Left renal pelvis (tissue), 4 donors: Measurements from ENCODE around the gene GOLPH3. TPM values are rescaled to one million over a fixed set of nuclear protein-coding genes. Genes with fewer than 3 reads are reported as not detected.
"Not testable (repeated sequence)": the region's sequence is repeated elsewhere in the genome, so short reads cannot be mapped to it uniquely, and the experiment has no call there.

ENCODE experiments used
- DNase-seq, 4 donors: peaks; one replicate each; pipeline ENCODE4 v3.0.0-alpha.2; 2013; ENCODE audit warnings: low read depth in 4 of 4, low spot score in 3 of 4
- polyA plus RNA-seq, 4 donors: library from polyadenylated mRNA; unstranded; fragments of 120-200 nt; gene quantifications; one replicate each; pipeline ENCODE4 v1.2.1, GENCODE V29; 2013; ENCODE audit not compliant: insufficient read length in 4 of 4

GOLPH3 gene
- polyA plus RNA-seq, 4 donors: 84.7 to 111 (median 91.8) TPM

GRCh38 chr5:32138839-32139493 lies 35.2 kb downstream of the GOLPH3 start:
- DNase-seq: no peak

GRCh38 chr5:32136342-32136741 lies 37.8 kb downstream of the GOLPH3 start:
- DNase-seq: no peak

GRCh38 chr5:32135086-32135485 lies 39.0 kb downstream of the GOLPH3 start:
- DNase-seq: no peak

- no peak for DNase-seq
Observed at GRCh38 chr5:32132757-32133156, 41.4 kb downstream of the GOLPH3 start.

- no peak for DNase-seq
Observed at GRCh38 chr5:32131604-32132003, 42.5 kb downstream of the GOLPH3 start.

- no peak for DNase-seq
Observed at GRCh38 chr5:32130865-32131264, 43.3 kb downstream of the GOLPH3 start.

GRCh38 chr5:32129074-32129598 lies 45.0 kb downstream of the GOLPH3 start:
- DNase-seq: no peak

- DNase-seq: no peak
Observed at GRCh38 chr5:32127711-32128110, 46.4 kb downstream of the GOLPH3 start.

GRCh38 chr5:32126691-32127090 lies 47.4 kb downstream of the GOLPH3 start:
- DNase-seq: no peak

GRCh38 chr5:32123889-32124676 lies 50.0 kb downstream of the GOLPH3 start:
- no peak for DNase-seq

- no peak for DNase-seq
Observed at GRCh38 chr5:32123058-32123805, 50.9 kb downstream of the GOLPH3 start.

- DNase-seq: not testable (repeated sequence)
Observed at GRCh38 chr5:32118922-32119321, 55.2 kb downstream of the GOLPH3 start.

GRCh38 chr5:32116574-32117313 lies 57.4 kb downstream of the GOLPH3 start:
- no peak for DNase-seq

- DNase-seq: no peak
Observed at GRCh38 chr5:32115985-32116384, 58.1 kb downstream of the GOLPH3 start.

- no peak for DNase-seq
Observed at GRCh38 chr5:32110111-32110696, 63.9 kb downstream of the GOLPH3 start.

GRCh38 chr5:32109236-32109635 lies 64.9 kb downstream of the GOLPH3 start:
- no peak for DNase-seq

- DNase-seq: no peak
Observed at GRCh38 chr5:32108167-32108566, 66.0 kb downstream of the GOLPH3 start.

GRCh38 chr5:32107291-32107690 lies 66.8 kb downstream of the GOLPH3 start:
- DNase-seq: no peak

- DNase-seq: no peak
Observed at GRCh38 chr5:32103521-32103920, 70.6 kb downstream of the GOLPH3 start.
